Epithelial cell of esophagus (primary cell): ENCODE results near the gene GDF10.

Experiments
- DNase-seq: peaks from one replicate; pipeline ENCODE4 v3.0.0; 2010; ENCODE audit warnings: low read depth
- H3K4me3 ChIP-seq: 2 replicates; pipeline ENCODE4 v1.5.1; 2011; ENCODE audit warnings: mild to moderate bottlenecking, low read length, control low read depth
- TF ChIP-seq, protein P1 (sequence below): IDR thresholded peaks from 2 replicates; pipeline ENCODE4 v1.5.1; 2011; ENCODE audit warnings: low read depth, mild to moderate bottlenecking, low read length, control low read depth, inconsistent platforms; ENCODE audit not compliant: insufficient read depth; ENCODE audit errors: missing control alignments

The GDF10 gene

DNA sequence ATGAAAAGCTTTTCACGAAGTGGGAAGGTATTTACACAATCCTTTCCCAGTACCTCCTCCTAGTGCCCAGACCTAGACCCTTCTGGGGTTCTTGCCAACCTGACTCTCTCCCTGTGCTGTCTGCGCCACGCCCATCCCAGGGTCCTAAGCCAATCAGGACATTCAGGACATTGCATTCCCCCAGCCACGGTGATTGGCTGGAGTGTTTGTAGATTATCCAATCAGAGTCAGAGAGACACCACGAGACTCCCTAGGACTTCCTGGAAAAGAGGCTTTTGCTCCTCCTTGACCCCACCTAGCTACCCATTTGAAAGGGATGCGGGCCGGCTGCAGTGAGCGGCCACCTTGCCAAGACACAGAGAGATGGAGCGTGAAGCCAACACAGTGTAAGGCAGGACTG is 18.7 kb downstream of the GDF10 start:
- TF ChIP-seq, protein P1, sequence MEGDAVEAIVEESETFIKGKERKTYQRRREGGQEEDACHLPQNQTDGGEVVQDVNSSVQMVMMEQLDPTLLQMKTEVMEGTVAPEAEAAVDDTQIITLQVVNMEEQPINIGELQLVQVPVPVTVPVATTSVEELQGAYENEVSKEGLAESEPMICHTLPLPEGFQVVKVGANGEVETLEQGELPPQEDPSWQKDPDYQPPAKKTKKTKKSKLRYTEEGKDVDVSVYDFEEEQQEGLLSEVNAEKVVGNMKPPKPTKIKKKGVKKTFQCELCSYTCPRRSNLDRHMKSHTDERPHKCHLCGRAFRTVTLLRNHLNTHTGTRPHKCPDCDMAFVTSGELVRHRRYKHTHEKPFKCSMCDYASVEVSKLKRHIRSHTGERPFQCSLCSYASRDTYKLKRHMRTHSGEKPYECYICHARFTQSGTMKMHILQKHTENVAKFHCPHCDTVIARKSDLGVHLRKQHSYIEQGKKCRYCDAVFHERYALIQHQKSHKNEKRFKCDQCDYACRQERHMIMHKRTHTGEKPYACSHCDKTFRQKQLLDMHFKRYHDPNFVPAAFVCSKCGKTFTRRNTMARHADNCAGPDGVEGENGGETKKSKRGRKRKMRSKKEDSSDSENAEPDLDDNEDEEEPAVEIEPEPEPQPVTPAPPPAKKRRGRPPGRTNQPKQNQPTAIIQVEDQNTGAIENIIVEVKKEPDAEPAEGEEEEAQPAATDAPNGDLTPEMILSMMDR: no peak
- DNase-seq: no peak
- H3K4me3 ChIP-seq: no peak overlapping the region

DNA sequence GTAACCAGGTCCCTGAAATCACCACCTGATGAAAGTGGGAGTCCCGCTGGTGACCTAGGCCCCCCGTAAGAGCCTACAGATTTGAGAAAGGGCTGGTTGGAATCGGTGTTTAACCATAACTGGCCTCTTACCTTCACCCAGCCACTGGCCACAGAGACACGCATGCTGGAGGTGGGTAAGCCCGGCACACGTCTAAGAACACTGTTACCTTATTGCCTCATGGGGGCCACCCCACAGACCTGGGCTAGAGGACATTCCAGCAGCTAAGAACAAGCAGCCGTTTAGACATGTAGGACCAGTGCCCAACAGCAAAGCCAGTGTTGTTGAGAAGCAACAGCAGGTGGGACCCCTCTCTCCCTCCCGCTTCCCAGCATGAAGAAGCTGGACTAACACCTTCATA is 19.8 kb downstream of the GDF10 start:
- no peak for DNase-seq
- no peak overlapping the region for H3K4me3 ChIP-seq
- TF ChIP-seq, protein P1: no peak

DNA sequence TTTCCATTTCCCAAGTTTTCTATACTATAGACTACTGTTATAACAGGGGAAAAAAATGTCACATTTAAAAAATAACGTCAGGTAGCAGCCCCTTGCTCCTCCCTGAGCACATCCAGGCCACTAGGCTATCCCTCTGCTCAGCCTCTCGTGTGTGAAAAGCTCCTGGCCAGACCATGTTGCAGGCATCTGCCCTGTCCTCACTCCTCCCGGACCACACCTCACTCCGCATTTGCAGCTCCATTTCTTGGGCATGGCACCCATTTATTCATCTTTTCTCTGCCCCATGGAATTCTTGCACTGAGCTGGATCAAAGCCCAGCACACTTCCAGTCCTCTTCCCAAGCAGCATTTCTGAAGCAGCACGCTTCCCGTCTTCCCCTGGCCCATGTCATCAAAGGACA is 20.8 kb downstream of the GDF10 start:
- no peak for DNase-seq
- TF ChIP-seq, protein P1: no peak
- H3K4me3 ChIP-seq: no peak overlapping the region

DNA sequence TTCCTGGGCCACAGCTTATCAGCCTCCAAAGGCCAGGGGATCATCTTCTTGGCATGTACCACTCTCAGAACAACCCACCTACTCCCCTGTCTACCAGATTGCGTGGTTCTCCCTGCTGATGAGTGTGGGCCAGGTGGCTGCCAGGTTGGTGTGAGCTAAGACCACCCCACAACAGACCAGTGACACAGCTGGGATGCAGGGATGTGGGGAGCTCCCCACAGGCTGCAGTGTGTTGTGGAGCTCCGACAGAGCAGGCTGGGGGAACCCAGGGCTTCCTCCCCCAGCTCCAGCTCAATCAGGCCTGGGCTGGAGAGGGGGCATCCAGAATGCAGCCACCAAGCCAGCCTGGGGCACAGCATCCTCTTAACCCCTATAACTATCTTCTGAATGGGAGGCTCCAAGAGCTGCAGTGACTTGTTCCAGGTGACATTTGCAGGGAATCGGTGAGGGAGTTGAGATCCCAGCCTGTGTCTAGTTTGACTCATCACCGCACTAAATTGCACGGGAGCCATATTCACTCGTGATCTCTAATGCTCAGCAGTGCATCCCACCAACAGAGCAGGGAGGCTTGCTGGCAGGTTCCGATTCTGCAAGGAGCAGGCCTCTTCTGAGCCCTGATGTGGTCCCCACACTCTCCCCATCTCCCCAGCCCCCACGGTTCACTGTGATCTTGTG is 21.7 kb downstream of the GDF10 start:
- TF ChIP-seq, protein P1: no peak
- no peak for DNase-seq
- no peak overlapping the region for H3K4me3 ChIP-seq

DNA sequence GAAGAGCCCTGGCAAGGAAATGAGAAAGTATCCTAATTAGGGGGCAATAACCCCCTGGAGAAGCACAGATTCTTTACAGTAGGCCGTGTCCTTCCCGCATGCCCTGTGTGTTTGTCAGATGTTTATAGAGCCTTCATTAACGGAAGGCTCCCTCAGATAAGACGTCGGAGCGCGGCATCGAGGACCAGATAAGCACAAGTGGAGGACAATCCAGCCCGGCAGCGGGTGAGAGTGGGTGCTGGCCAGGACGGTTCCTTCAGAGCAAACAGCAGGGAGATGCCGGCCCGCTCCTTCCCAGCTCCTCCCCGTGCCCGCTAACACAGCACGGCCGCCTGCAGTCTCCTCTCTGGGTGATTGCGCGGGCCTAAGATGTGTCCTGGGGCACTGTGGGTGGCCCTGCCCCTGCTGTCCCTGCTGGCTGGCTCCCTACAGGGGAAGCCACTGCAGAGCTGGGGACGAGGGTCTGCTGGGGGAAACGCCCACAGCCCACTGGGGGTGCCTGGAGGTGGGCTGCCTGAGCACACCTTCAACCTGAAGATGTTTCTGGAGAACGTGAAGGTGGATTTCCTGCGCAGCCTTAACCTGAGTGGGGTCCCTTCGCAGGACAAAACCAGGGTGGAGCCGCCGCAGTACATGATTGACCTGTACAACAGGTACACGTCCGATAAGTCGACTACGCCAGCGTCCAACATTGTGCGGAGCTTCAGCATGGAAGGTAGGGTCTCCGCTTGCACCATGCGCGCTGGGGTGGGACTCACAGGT is 22.5 kb downstream of the GDF10 start, which contains the start of gene GDF2:
Gene GDF2 (plus strand): TSS at position 155 of the 762 bp plus-strand sequence. CDS start 215 bp downstream, at position 370.
- TF ChIP-seq, protein P1: no peak
- no peak within 1 kb of the TSS for H3K4me3 ChIP-seq
- no peak for DNase-seq

DNA sequence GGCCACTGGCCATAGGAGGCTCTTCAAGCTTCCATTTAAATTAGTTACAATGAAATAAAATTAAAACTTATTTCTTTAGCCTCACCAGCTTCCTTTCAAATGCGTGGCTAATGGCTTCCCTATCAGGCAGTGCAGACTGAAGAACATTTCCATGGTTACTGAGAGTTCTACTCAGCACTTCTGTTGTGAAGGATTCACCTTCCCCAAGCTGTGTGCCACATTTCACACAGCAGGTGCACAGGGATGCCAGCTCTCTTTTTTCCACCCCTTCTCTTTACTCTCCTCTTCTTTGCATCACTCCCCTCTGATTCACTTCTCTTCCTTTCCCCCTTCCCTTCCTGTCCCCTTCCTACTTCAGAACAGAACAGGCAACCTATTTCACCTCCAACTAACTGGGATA is 23.1 kb downstream of the GDF10 start:
- H3K4me3 ChIP-seq: no peak overlapping the region
- TF ChIP-seq, protein P1: no peak
- DNase-seq: no peak
